Measurements from ENCODE around the gene NLGN1.

DNA sequence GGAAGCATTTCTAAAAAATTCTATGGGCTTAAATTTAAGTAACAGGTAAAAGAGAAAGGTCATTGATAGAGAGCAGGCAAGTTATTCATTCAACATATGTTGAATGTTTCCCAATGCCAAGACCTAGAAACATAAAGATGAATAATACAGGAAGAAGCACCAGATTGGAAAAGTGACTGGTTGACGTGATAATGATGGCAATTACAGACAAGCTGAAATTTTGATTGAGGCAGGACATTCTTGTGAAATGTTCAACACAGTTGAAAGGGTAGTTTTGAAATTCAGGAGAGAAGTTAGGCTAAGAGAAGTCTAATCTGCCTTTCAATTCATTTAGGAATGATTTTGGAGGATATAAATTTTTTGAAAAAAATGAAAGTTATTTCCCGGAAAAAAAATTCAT lies 925.2 kb downstream of the NLGN1 start:
- TF ChIP-seq, protein P1, sequence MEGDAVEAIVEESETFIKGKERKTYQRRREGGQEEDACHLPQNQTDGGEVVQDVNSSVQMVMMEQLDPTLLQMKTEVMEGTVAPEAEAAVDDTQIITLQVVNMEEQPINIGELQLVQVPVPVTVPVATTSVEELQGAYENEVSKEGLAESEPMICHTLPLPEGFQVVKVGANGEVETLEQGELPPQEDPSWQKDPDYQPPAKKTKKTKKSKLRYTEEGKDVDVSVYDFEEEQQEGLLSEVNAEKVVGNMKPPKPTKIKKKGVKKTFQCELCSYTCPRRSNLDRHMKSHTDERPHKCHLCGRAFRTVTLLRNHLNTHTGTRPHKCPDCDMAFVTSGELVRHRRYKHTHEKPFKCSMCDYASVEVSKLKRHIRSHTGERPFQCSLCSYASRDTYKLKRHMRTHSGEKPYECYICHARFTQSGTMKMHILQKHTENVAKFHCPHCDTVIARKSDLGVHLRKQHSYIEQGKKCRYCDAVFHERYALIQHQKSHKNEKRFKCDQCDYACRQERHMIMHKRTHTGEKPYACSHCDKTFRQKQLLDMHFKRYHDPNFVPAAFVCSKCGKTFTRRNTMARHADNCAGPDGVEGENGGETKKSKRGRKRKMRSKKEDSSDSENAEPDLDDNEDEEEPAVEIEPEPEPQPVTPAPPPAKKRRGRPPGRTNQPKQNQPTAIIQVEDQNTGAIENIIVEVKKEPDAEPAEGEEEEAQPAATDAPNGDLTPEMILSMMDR (IDR thresholded peaks at IDR 0.05) = no peak
- no peak for TF ChIP-seq POLR2A (IDR thresholded peaks at IDR 0.05)

Measured in suprapubic skin (tissue), 3 donors.